ENCODE measurements around the gene SLC16A11.

- no peak for TF ChIP-seq POLR2A (IDR thresholded peaks at IDR 0.05; ENCODE audit: low read length)
- TF ChIP-seq EP300 (IDR thresholded peaks at IDR 0.05), result no peak
- no peak for TF ChIP-seq CTCF (IDR thresholded peaks at IDR 0.05)
- TF ChIP-seq NFE2L2 (conservative IDR thresholded peaks at IDR 0.05; ENCODE audit: low read length), result no peak
- no peak for TF ChIP-seq MAFK (IDR thresholded peaks at IDR 0.05; ENCODE audit: partially characterized antibody)
These were observed 31.0 kb upstream of the SLC16A11 start for GRCh38 chr17:7074931-7075330.
